COLO668 (cell line): ENCODE measurements around the gene WHRN.

Experiments used
- DNase-seq: peaks from one replicate; lab custom pipeline; 2025; ENCODE audit not compliant: unreplicated experiment; lab: John Stamatoyannopoulos, UW

Gene WHRN

GRCh38 chr9:114369216-114370130 is 135.8 kb downstream of the WHRN start:
- no peak for DNase-seq

GRCh38 chr9:114367772-114368569 is 137.3 kb downstream of the WHRN start:
- no peak for DNase-seq

DNA sequence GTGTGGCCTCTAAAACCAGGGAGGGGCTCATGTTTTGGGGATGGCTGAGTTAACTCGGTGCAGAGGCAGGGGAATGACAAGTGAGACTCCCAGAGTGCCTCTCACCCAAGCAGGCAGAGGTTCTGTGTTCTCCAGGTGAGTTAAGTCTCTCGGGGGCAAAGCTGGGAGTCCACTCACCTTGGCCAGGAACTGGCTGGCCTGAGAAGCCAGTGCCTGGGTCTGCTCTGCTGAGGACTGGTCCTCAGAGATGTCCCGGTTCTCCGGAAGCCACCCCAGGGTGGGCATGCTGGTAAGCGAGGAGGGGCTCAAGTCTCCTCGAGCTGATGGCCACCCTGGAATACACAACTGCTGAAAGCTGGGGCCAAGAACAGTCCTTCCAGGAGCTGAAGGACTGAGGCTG is 137.9 kb downstream of the WHRN start:
- no peak for DNase-seq

DNA sequence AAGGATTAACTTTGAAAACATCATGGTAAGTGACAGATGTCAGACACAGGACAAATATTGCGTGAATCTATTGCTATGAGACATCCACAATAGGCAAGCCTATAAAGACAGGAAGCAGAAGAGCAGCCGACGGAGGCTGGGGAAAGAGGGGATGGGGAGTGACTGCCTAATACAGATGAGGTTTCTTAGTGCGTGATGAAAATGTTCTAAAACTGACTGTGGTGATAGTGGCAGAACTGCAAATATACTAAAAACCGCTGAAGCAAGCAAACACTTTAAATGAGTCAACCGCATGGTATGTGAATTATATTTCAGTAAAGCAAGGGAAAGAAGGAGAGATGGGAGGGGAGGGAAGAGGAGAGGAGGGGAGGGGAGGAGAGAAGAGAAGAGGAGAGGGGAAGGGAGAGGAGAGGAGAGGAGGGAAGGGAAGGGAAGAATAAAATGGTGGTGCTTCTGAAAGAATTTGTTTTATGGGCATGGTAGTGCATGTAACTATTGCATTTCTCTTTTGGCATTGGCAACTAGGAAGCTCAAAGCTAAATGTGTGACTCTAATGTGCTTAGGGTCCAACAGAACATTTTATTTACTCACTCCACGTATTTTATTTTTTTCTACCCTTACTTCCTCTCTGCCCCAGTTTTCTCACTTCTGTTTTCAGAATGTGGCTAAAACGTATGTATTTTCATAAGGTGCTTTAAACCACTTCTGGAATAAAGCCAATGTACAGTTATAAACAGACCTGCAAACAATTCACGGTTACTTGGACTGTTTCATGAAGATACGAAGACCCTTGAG is 138.7 kb downstream of the WHRN start:
- DNase-seq: no peak

DNA sequence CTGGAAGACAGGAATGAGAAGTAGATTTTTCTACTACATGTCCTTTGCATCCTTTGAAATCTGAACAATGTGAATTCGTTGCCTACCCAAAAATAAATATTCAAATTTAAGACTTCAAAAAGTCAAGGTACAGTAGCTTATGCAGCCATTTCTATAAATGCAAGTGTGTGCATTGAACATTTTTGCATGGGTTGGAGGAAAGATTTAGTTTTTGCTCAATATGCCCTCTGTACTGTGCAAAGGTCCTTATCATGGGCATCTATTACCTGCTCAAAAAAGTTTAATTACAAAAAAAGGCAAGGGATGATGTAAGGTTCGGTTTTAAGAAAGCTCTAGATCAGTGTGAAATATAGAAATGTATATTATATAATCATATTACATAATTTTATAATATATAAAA is 140.1 kb downstream of the WHRN start:
- DNase-seq: no peak

DNA sequence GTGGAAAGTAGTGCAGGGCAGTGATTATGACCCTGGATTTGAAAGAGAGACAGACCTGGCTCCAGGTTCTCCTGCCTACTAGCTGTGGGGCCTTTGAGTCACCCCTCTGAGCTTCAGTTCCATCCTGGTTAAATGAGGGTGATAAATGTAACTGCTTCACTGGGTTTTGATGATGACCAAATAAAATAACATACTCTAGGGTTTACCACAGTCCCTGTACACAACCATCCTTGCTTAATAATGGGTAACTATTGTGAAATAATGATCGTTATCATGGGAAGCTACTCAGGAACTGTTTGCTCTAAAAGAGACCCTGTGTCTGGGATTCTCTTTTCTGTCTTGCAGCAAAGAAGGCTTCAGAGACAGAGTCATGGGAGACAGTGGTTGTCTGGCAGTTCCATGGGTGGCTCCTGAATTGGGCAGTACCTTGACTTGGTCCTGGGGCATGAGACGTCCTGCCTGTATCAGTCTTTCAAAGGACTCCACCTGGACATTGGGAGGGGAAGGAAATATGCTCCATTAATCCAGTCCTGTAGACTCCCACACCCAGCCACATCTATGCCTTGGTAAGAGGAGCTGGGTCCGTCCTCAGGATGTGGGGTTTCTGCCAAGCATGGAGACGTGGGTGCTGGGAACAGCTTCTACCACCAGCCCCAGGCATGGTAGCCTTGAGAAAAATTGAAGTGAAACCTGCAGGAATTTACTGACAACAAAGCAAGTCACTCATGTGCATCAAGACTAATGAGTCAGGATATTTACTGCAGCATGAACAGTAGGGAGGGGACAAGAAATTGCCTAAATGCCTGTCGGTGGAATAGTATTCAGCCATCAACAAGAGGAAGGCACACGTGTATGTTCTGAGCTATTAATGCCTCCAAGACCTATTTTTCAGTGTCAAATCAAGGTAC is 140.9 kb downstream of the WHRN start:
- DNase-seq: no peak

DNA sequence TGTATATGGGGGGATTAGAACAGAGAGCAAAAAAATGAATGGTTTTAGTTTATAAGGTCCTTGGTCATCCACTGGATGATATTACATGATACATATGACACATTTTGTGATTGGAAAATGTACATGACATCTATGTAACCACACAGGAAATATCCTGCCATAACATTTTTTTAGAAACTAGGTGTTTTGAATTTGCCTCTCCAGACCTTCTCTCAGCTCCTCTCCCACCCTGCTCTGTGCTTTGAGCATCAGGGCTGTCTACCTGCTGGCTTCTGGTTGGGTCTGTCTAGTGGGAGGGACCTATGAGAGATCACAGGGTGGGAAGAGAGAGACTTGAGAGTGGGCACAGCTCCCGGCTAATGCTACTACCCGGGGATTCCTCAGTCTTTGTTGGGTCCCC is 141.8 kb downstream of the WHRN start:
- DNase-seq: no peak

DNA sequence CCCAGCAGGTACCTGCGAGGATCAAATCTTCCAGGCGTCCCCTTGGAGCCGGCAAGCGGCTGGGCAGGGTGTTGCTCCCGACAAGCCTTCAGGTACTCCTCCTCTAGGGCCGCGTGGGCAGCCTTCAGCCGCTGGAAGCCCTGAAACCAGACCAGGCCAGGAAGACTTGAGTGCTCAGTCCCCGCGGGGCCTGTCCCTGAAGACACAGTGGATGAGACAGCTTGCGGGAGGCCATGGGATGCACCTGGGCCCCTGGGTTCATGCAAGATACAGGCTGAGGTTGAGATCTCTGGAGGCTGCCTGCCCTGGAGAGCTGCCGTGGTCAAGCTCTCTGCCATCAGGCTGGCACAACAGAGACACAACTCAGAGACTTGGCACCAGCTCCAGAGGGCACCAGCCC is 142.9 kb downstream of the WHRN start:
- DNase-seq: no peak

DNA sequence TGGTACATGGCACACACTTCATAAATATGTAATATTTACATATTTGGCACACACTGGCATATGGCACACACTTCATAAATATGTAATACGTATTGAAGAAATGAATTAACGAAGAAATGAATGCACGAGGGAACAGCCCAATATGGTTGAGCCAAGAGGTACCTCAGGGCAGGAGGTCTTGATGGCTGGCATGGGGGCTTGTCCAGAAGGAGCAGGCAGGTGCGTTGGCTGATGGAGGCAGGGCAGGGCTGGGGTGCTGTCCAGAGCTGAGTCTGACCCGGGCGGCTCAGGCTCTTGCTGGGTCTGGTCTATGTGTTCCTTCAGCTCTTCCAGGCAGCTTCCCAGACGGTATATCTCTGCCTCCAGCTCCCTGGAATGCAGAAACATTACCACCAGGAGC is 143.7 kb downstream of the WHRN start:
- no peak for DNase-seq

DNA sequence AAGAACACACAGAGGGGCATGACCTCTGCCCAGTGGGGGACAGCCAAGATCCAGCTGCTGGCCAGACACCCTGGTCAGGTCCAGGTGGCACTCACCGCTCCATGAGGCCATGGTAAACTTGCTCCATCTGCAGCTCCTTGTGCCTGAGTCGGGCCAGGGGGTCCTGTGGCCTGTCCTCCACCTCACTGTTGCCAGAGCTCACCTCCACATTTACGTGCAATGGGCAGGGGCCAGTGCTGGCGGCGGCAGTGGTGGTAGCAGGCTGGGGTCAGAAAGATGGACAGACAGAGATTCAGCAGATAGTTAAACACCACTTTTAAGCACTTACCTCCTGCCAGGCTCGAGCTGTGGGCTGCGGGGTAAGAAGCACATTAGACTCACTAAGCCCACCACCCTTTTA is 145.5 kb downstream of the WHRN start:
- DNase-seq: no peak

DNA sequence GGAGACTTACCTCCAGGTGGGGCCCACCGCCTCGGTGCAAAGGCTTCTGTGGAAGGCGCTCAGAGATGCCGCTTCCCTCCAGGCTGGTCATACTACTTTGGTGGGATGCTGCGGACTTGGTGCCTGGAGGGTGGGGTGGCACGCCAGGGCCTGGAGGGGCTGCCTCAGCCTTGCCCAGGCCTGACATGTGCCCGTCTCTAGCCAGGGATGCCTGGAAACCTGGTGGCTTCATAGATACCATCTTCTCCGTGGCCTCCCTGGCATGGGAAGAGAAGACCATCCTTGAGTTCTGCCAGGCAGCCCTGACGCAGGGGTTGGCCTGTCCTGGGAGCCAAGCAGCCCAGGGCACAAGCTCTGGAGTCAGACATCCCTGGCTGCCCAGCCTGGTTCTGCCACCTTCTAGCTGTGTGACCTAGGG is 147.4 kb downstream of the WHRN start:
- no peak for DNase-seq

DNA sequence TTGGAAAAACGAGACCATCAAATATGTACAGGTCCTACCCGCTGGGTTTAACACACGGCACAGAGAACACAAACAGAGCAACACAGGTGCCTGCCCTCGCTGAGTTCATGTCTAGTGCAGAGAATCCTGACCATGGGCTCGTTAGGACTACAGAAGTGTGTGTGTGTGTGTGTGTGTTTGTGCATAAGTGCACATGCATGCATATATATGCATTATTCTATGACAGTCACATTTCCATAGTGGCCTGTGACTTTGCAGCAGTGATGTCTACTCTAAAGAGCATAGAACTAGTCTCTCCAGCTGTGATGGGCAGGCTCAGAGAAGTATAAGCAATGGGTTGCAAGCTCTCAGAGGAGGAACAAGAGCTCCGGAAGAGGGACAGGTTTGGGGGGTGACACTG is 147.9 kb downstream of the WHRN start:
- no peak for DNase-seq

DNA sequence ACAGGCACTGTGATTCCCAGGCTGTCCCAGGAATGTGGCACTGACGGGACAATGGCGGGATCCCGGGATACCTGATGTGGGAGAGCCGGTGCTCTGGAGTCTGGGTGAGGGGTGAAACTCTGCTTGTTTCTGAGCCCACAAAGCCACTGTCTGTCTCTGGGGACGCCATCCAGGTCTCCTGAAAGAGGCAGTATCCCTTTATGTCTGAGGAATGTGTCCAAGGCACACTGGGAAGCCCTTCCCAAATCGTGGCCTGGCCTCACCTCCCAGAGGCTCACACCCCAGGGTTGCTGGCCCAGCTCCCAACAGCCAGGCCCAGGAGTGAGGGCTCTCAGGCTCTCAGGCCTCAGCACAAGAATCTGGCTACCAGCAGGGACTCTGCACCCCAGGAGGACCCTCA is 148.5 kb downstream of the WHRN start:
- DNase-seq: no peak

- no peak for DNase-seq
Observed at GRCh38 chr9:114355821-114356220, 149.5 kb downstream of the WHRN start.
